PC-3 (cell line): Measurements from ENCODE around the gene POU2AF3.

Source experiments
- CTCF ChIP-seq: fragments of 300-600 bp; sonication (generic); conservative IDR thresholded peaks from 2 replicates; pipeline ENCODE4 v1.5.1; 2017; ENCODE audit warnings: antibody characterized with exemption, low read depth, mild to moderate bottlenecking, low read length
- EZH2 ChIP-seq: fragments of 300-600 bp; sonication (generic); IDR thresholded peaks from one replicate; pipeline ENCODE4 v1.6.1; 2017; ENCODE audit warnings: antibody characterized with exemption, mild to moderate bottlenecking, low read length; ENCODE audit not compliant: unreplicated experiment
- EZH2phosphoT487 ChIP-seq: fragments of 300-600 bp; sonication (generic); IDR thresholded peaks from 2 replicates; pipeline ENCODE4 v1.6.1; 2018; ENCODE audit warnings: mild to moderate bottlenecking, antibody characterized with exemption, low read length, borderline replicate concordance

- TF ChIP-seq CTCF, result no peak
- TF ChIP-seq EZH2, result no peak
- TF ChIP-seq EZH2phosphoT487, result no peak
Measured at GRCh38 chr11:111336582-111337256, 38.4 kb downstream of the POU2AF3 start.
